Right kidney (tissue), 1 donor: Measurements from ENCODE around the gene BCAS4.

Experiments
- DNase-seq: peaks from one replicate; pipeline ENCODE4 v3.0.0-alpha.2; 2016

Gene BCAS4

DNA sequence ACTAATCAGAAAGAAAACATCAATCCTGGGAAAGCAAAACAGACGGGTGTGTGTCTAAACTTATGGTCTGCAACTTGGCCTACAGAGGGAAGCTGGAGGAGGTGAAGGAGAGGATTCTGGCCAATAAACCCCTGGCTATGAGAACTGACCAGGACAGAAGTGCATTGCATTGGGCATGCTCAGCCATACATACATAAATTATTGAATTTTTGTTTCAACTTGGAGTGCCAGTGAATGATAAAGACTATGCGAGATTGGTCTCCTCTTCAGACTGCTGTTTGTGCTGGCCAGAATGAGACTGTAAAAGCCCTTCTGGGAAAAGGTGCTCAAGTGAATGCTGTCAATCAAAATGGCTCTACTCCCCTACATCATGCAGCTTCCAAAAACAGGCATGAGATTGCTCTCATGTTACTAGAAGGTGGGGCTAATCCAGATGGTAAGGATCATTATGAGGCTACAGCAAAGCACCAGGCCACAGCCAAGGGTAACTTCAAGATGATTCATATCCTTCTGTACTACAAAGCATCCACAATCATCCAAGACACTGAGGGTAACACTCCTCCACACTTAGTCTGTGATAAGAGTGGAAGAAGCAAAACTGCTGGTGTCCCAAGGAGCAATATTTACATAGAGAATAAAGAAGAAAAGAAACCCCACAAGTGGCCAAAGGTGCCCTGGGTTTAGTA, 119.0 kb downstream of the BCAS4 start:
- DNase-seq: no peak

DNA sequence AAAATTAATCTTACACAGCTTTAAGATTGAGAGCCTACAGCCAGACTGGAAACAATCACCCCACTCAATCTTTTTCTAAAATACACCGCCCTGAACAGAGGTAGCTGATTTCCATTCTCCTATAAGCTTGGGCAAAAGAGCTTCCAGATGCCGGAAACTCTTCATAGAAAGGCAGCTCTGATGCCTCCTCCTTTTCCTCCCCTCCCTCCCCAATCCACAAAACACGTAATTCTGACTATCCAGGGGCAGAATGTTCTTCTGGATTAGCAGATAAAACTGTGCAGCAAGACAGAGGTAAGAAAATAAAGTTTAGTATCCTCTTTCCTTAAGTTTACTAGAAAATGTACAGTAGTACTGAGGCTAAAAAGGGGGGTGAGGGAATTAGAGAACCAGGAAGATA, 120.6 kb downstream of the BCAS4 start:
- DNase-seq: no peak

DNA sequence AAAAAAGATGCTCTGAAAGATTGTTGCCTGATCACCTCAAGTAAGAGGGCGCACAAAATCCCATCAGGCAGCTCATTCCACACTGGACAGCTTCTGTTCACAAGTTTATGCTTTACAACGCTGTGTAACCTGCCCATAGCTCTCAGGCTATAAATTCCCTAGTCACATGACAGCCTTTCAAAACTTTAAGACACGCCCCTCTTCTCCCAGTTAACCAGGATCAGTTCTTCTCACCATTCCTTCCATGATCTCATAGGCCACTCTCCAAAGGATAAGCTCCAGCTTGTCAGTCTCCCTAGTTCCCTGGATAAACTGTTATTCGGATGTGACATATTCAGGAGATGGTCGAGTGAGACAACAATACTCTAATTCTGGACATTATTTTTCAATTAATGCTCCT, 121.4 kb downstream of the BCAS4 start:
- DNase-seq: no peak

DNA sequence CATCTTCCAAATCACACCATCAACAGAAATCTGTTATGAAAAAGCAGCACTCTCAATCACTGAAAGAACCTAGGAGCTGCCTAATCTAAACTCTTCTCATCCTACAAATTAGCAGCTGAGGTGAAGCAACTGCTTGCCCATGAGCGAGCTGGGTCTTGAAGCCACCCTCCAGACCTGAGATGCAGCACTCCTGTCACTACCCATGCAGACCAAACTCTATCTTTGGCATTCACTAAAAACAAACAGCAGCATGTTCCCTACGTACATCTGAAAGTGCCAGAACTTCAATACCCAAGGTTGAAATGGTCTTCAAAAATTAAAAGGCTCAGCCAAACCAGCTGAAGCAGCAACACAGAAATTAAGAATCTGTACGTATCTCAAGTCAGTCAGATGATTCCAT, 122.1 kb downstream of the BCAS4 start:
- DNase-seq: no peak

DNA sequence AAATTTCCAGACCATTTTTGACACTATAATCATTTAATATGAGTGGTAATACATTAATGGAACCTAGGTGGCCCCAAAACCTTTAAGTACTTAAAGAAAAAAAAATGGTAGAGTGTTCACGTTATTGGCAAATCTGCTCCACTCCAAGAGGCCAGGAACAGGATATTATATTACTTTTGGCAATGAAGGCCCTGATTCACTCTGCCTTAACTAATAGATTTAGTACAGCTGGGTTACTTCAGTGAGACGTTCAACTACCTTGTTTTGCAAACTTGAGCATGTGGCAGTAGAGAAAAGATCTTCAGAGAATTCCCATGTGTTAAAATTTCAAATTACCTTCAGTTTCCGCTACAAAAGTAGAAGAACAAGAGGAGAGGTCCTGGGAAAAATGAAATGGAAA, 123.5 kb downstream of the BCAS4 start:
- DNase-seq: no peak

DNA sequence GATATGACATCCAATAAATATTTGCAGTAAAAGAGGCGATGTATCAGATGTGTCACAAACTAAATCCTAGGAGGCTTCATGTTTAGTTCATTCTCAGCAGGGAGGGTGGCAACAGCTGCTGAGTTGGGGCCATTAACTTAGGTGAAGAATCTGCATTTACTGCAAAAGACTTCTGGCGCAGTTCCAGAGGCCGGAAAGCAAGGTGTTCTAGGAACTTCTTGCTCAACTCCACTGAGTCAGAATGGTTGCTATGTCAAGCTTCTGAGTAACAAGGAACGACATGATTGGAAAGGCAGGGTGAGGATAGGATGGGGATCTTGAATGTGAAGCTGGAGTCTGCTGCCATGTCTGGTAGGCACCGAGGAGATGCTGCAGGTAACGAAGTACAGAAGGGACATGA, 124.7 kb downstream of the BCAS4 start:
- no peak for DNase-seq

DNA sequence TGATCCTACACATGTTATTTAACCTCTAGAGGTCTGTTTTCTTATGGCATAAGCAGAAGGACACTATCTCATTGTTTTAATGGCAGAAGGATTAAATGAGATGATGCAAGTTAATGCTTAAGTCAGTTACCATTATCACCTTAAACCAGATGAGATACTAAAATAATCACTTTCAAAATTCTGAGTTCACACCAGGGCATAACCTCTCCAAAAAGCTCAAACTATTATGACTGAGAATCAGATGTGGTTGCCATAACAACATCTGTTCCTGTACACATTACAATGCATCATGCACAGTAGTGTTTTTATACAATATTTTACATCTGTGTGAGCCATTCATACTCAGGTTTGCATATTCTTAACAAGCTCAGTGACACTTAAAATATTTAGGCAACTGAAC, 126.1 kb downstream of the BCAS4 start:
- DNase-seq: no peak

DNA sequence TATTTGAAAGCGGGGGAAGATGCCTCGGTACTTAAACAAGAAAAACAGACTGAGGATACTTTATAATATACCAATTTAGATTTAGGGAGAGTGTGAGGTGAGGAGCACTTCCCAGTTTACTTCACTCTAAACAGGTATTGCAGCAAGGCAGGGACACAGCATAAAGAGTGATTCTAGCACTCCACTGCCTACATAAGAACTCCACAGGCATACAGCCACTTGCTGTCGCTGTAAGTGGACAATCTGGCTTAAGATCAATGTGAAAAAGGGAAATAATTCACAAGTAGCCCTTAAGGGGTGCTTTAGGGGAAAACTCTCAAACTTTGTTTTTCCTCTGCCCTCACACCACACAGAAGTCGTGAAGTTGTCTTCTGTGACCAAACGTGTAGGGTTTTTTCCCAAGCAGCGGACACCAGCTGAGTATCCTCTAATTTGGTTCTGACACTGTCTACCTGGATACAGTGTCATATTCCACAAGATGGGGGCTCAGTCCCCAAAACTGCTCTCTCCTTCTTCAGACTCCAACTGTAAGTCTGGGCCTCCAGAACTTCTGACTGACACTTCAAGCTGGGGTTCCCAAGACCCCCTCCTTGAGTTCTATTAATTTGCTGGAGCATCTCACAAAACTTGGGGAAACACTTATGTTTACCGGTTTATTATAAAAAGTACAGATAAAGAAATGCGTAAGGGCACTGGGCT, 127.1 kb downstream of the BCAS4 start:
- no peak for DNase-seq

DNA sequence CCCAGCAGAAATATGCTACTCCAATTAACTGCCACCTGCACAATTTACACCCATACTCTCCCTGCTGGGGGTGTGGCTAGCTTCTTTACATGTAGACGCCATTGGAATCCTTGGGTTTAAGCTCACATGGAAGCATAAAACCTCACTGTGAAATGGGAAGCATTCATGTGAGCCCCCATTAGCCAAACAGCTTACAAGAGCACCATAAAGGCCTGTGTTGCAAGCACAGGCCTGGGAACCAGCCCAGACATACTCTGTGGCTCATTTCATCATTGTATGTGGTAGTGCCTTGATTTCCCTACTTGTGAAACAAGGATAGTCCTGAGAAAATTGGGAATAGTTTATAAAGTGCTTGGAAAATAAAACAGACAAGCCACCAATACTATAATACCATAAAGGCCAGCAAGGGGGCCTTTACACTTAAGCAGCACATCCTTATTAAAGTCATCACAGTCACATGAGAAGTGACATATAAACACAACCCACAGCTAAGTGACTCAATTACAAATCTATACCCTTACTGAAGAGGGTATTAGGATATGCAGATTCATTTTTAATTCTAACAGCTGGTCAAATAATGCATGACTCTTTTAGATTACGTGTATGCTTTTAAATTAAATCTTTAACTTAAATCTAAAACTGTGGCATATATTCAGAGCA, 129.5 kb downstream of the BCAS4 start:
- DNase-seq: no peak

DNA sequence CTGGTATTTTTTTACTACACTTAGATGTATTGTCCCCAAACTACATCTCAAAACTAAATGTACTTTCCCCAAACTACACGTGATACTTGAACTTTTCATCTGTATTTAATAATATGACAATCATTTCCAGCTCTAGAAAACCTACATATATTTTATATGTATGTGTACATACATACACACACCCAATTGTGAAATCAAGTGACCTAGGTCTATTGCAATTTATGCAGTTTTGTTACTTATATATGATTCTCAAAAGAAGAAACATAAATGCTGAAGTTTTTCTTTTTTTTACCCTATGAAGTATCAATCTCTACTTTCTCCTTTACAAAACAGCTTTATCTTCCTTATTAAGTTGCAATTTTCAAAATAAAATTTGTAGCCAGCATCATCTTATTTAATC, 131.7 kb downstream of the BCAS4 start:
- DNase-seq: no peak
